Lung (tissue), 12 donors: Measurements from ENCODE around the gene CCNY. TPM values are rescaled to one million over a fixed set of nuclear protein-coding genes. Genes with fewer than 3 reads are reported as not detected.

Experiments
- ATAC-seq: fragments of 200-7000 bp; cut with Tn5 transposase; one replicate; pipeline ENCODE4 v1.9.1; 2020; ENCODE audit warnings: moderate number of reproducible peaks; ENCODE audit not compliant: insufficient read depth, low FRiP score
- DNase-seq, 3 donors: peaks; one replicate each; pipeline ENCODE4 v3.0.0-alpha.2; 2013 to 2017
- H3K27ac ChIP-seq, 2 donors: one replicate each; pipeline ENCODE4 v1.5.1; 2013; ENCODE audit warnings: mild to moderate bottlenecking in 2 of 2, moderate library complexity in 2 of 2, control low read depth in 1 of 2, inconsistent platforms in 1 of 2, low read depth in 1 of 2, low read length in 1 of 2
- H3K27me3 ChIP-seq, 3 donors: one replicate each; pipeline ENCODE4 v1.5.1; 2013; ENCODE audit warnings: low read length in 2 of 3; ENCODE audit not compliant: control insufficient read depth in 3 of 3, insufficient read depth in 3 of 3
- H3K36me3 ChIP-seq, 4 donors: one replicate each; pipeline ENCODE4 v1.5.1; 2013; ENCODE audit warnings: low read length in 4 of 4, mild to moderate bottlenecking in 1 of 4, moderate library complexity in 1 of 4; ENCODE audit not compliant: control insufficient read depth in 4 of 4, insufficient read depth in 4 of 4
- H3K4me1 ChIP-seq, 5 donors: one replicate each; pipeline ENCODE4 v1.5.1; 2013; ENCODE audit warnings: low read length in 5 of 5, mild to moderate bottlenecking in 2 of 5, moderate library complexity in 1 of 5; ENCODE audit not compliant: control insufficient read depth in 5 of 5, insufficient read depth in 5 of 5
- H3K4me3 ChIP-seq: one replicate; pipeline ENCODE4 v1.5.1; 2013; ENCODE audit warnings: mild to moderate bottlenecking, control low read depth, moderate library complexity
- H3K9ac ChIP-seq, 2 donors: one replicate each; pipeline ENCODE4 v1.5.1; 2013; ENCODE audit warnings: low read length in 2 of 2, control low read depth in 1 of 2; ENCODE audit not compliant: insufficient read depth in 1 of 2
- H3K9me3 ChIP-seq, 4 donors: one replicate each; pipeline ENCODE4 v1.5.1; 2013; ENCODE audit warnings: low read length in 3 of 4, mild to moderate bottlenecking in 1 of 4, moderate library complexity in 1 of 4; ENCODE audit not compliant: control insufficient read depth in 4 of 4, insufficient read depth in 3 of 4
- CTCF ChIP-seq: IDR thresholded peaks from 2 replicates; pipeline ENCODE4 v1.5.1; 2012; ENCODE audit warnings: mild to moderate bottlenecking; ENCODE audit errors: control extremely low read depth, extremely low read depth
- WGBS, 2 donors: extraction: QIAGEN DNeasy Blood & Tissue Kit; methylation state at CpG; one replicate each; pipeline ENCODE4 v1.1.7; 2013; 5-methylcytosine and 5-hydroxymethylcytosine counted together
- polyA plus RNA-seq, 2 donors: library from polyadenylated mRNA; stranded (reverse); fragments of 200-250 nt; gene quantifications; one replicate each; pipeline ENCODE4 v1.2.1, GENCODE V29; 2013
- total RNA-seq, 2 donors: library from RNA; depleted of rRNA in 1 of 2; stranded (reverse); fragments of >200 nt in 1 of 2; gene quantifications; one replicate each; pipeline ENCODE4 v1.2.1, GENCODE V29; 2014 to 2021
- donor health status: control.
- donor health status: control.
- donor health status: Bipolar disorder and iron deficiency.
- donor health status: healthy.
- donor health status: DM: yes; HTN: yes; CAD: no.

CCNY gene
- total and polyA plus RNA-seq, 4 donors: 26.6 to 63.0 (median 38.8) TPM

GRCh38 chr10:35569836-35570235 is 233.5 kb downstream of the CCNY start:
- no peak for TF ChIP-seq CTCF
- H3K27ac ChIP-seq: no peak overlapping the region
- ATAC-seq: no peak
- H3K9me3 ChIP-seq: no peaks in the 10 kb centered on the region
- peaks cover 9 to 34% (median 13%) of the 10 kb centered on the region in 4 donors for H3K36me3 ChIP-seq
- no peak for DNase-seq
- no peaks in the 10 kb centered on the region for H3K27me3 ChIP-seq
- no peak overlapping the region for H3K9ac ChIP-seq
- H3K4me1 ChIP-seq: peaks cover 0 to 12% (median 0%) of the 10 kb centered on the region in 5 donors
- no peak overlapping the region for H3K4me3 ChIP-seq
- 91 to 95% methylated on average over 4 of the region's 4 CpGs for WGBS, 2 donors

- Histone ChIP-seq H3K27ac (no peak overlapping the region), H3K36me3 (peaks cover 9 to 35% (median 13%) of the 10 kb centered on the region in 4 donors)
Measured at GRCh38 chr10:35570397-35570796, 234.1 kb downstream of the CCNY start.

GRCh38 chr10:35572583-35572982 is 236.3 kb downstream of the CCNY start:
- H3K27me3 ChIP-seq: no peaks in the 10 kb centered on the region
- no peak for DNase-seq
- H3K9me3 ChIP-seq: no peaks in the 10 kb centered on the region
- H3K9ac ChIP-seq: no peak overlapping the region
- ATAC-seq: no peak
- H3K27ac ChIP-seq: no peak overlapping the region
- 96 to 100% methylated on average over 1 of the region's 1 CpG for WGBS, 2 donors
- H3K36me3 ChIP-seq: peaks cover 7 to 29% (median 10%) of the 10 kb centered on the region in 4 donors
- H3K4me1 ChIP-seq: no peaks in the 10 kb centered on the region
- TF ChIP-seq CTCF: no peak
- H3K4me3 ChIP-seq: no peak overlapping the region

More at GRCh38 chr10:35570397-35570796, 234.1 kb downstream of the CCNY start:
- Histone ChIP-seq H3K4me3 (no peak overlapping the region), H3K4me1 (peaks cover 0 to 6% (median 0%) of the 10 kb centered on the region in 5 donors), H3K27me3 (no peaks in the 10 kb centered on the region), H3K9me3 (no peaks in the 10 kb centered on the region), H3K9ac (no peak overlapping the region)
- no peak for TF ChIP-seq CTCF
- 93 to 94% methylated on average over 1 of the region's 1 CpG for whole genome bisulfite sequencing, 2 donors
- ATAC-seq (no peak), DNase-seq (no peak)

- Histone ChIP-seq H3K9me3 (no peaks in the 10 kb centered on the region), H3K4me3 (no peak overlapping the region), H3K27ac (no peak overlapping the region), H3K27me3 (no peaks in the 10 kb centered on the region), H3K4me1 (no peaks in the 10 kb centered on the region), H3K36me3 (peaks cover 2 to 20% (median 9%) of the 10 kb centered on the region in 4 donors), H3K9ac (no peak overlapping the region)
- ATAC-seq (no peak), DNase-seq (no peak)
- no peak for TF ChIP-seq CTCF
- WGBS, 2 donors: 95 to 96% methylated on average over 1 of the region's 1 CpG
Measured at GRCh38 chr10:35573796-35574195, 237.5 kb downstream of the CCNY start.
